ENCODE measurements around the gene GKAP1.
"Not testable (repeated sequence)": the region's sequence is repeated elsewhere in the genome, so short reads cannot be mapped to it uniquely, and the experiment has no call there.

The GKAP1 gene

GRCh38 chr9:83715221-83715620 is 102.3 kb downstream of the GKAP1 start:
- no peak for TF ChIP-seq CTCF (IDR thresholded peaks at IDR 0.05; ENCODE audit: low read depth, low read length)
- no peak overlapping the region for H3K4me3 ChIP-seq (ENCODE audit: low read depth, low read length)

GRCh38 chr9:83714329-83714728 is 103.2 kb downstream of the GKAP1 start:
- no peak for TF ChIP-seq CTCF (IDR thresholded peaks at IDR 0.05; ENCODE audit: low read depth, low read length)
- H3K4me3 ChIP-seq (ENCODE audit: low read depth, low read length) = no peak overlapping the region

- TF ChIP-seq CTCF (IDR thresholded peaks at IDR 0.05; ENCODE audit: low read depth, low read length) = no peak
- peak overlapping the region; percentile 95 for H3K4me3 ChIP-seq (ENCODE audit: low read depth, low read length)
Observed at GRCh38 chr9:83708515-83709158, 108.9 kb downstream of the GKAP1 start.

- TF ChIP-seq CTCF (IDR thresholded peaks at IDR 0.05; ENCODE audit: low read depth, low read length) = no peak
- H3K4me3 ChIP-seq (ENCODE audit: low read depth, low read length) = peak within 1 kb of the TSS; percentile 95
Observed at GRCh38 chr9:83707768-83708514, 109.6 kb downstream of the GKAP1 start, which contains the start of gene UBQLN1. TSS of gene UBQLN1 (minus strand) at chr9:83707958. CDS start at chr9:83707679, 279 bp downstream.

GRCh38 chr9:83707518-83707767 is 110.1 kb downstream of the GKAP1 start:
- peak overlapping the region; percentile 95 for H3K4me3 ChIP-seq (ENCODE audit: low read depth, low read length)
- TF ChIP-seq CTCF (IDR thresholded peaks at IDR 0.05; ENCODE audit: low read depth, low read length) = no peak

GRCh38 chr9:83706676-83707517 is 110.7 kb downstream of the GKAP1 start:
- H3K4me3 ChIP-seq (ENCODE audit: low read depth, low read length) = peak overlapping the region; percentile 95
- no peak for TF ChIP-seq CTCF (IDR thresholded peaks at IDR 0.05; ENCODE audit: low read depth, low read length)

- not testable (repeated sequence) for H3K4me3 ChIP-seq (ENCODE audit: low read depth, low read length)
Observed at GRCh38 chr9:83705219-83705651, 112.3 kb downstream of the GKAP1 start.
